Astrocyte (in vitro differentiated cells and primary cell): Measurements from ENCODE around the gene ACOT13. TPM values are rescaled to one million over a fixed set of nuclear protein-coding genes. Genes with fewer than 3 reads are reported as not detected.

Source experiments
- DNase-seq: peaks from one replicate; pipeline ENCODE4 v3.0.0-alpha.2; 2010; ENCODE audit warnings: low read depth
- FAIRE-seq: peaks from 2 replicates; lab custom pipeline; 2011; peaks lifted over from hg19 to GRCh38; lab: Jason Lieb, UNC
- H2AFZ ChIP-seq: 2 replicates; pipeline ENCODE4 v1.6.0; 2012; ENCODE audit warnings: low read depth, low read length, inconsistent platforms
- H3K27ac ChIP-seq: 2 replicates; pipeline ENCODE4 v1.5.1; 2011; ENCODE audit warnings: low read depth, low read length, inconsistent platforms
- H3K27me3 ChIP-seq: 2 replicates; pipeline ENCODE4 v1.6.0; 2011; ENCODE audit warnings: low read length, inconsistent platforms; ENCODE audit not compliant: insufficient read depth
- H3K36me3 ChIP-seq: 2 replicates; pipeline ENCODE4 v1.5.1; 2011; ENCODE audit warnings: low read length, inconsistent platforms; ENCODE audit not compliant: insufficient read depth
- H3K4me1 ChIP-seq: 2 replicates; pipeline ENCODE4 v1.5.1; 2011; ENCODE audit warnings: low read length, inconsistent platforms; ENCODE audit not compliant: insufficient read depth
- H3K4me2 ChIP-seq: 2 replicates; pipeline ENCODE4 v1.6.0; 2012; ENCODE audit warnings: low read length, inconsistent platforms
- H3K4me3 ChIP-seq: 2 replicates; pipeline ENCODE4 v1.5.1; 2011; ENCODE audit warnings: low read depth, mild to moderate bottlenecking, low read length, inconsistent platforms; ENCODE audit not compliant: insufficient read depth
- H3K79me2 ChIP-seq: 2 replicates; pipeline ENCODE4 v1.6.0; 2012; ENCODE audit warnings: mild to moderate bottlenecking, low read length, inconsistent platforms; ENCODE audit not compliant: insufficient read depth
- H3K9ac ChIP-seq: 2 replicates; pipeline ENCODE4 v1.6.0; 2012; ENCODE audit warnings: mild to moderate bottlenecking, low read length, inconsistent platforms
- H3K9me3 ChIP-seq: 2 replicates; pipeline ENCODE4 v1.5.1; 2012; ENCODE audit warnings: low read depth, mild to moderate bottlenecking, low read length, inconsistent platforms; ENCODE audit not compliant: insufficient read depth
- H4K20me1 ChIP-seq: 2 replicates; pipeline ENCODE4 v1.6.0; 2012; ENCODE audit warnings: low read length, inconsistent platforms; ENCODE audit not compliant: insufficient read depth
- H3K27ac Mint-ChIP-seq: one replicate; pipeline ENCODE4 v1.8.0; 2021; ENCODE audit warnings: mild to moderate bottlenecking, mixed read lengths; ENCODE audit not compliant: unreplicated experiment
- H3K27me3 Mint-ChIP-seq: one replicate; pipeline ENCODE4 v1.8.0; 2021; ENCODE audit warnings: low read depth, mixed read lengths; ENCODE audit not compliant: unreplicated experiment
- H3K36me3 Mint-ChIP-seq: one replicate; pipeline ENCODE4 v1.8.0; 2021; ENCODE audit warnings: low read depth, mixed read lengths; ENCODE audit not compliant: unreplicated experiment
- H3K4me1 Mint-ChIP-seq: one replicate; pipeline ENCODE4 v1.8.0; 2021; ENCODE audit warnings: low read depth, mixed read lengths; ENCODE audit not compliant: unreplicated experiment
- H3K4me3 Mint-ChIP-seq: one replicate; pipeline ENCODE4 v1.8.0; 2021; ENCODE audit warnings: mild to moderate bottlenecking, moderate library complexity, mixed read lengths; ENCODE audit not compliant: unreplicated experiment
- H3K9me3 Mint-ChIP-seq: one replicate; pipeline ENCODE4 v1.8.0; 2021; ENCODE audit warnings: mild to moderate bottlenecking, mixed read lengths; ENCODE audit not compliant: unreplicated experiment
- CTCF ChIP-seq: IDR thresholded peaks from 2 replicates; pipeline ENCODE4 v1.5.1; 2011; ENCODE audit warnings: low read depth, mild to moderate bottlenecking, inconsistent platforms, low read length, moderate library complexity; ENCODE audit not compliant: insufficient read depth
- EZH2 ChIP-seq: IDR thresholded peaks from 2 replicates; pipeline ENCODE4 v1.6.1; 2012; ENCODE audit warnings: mild to moderate bottlenecking, low read length, inconsistent platforms; ENCODE audit not compliant: insufficient read depth
- total RNA-seq: library from RNA; stranded (reverse); gene quantifications from 2 replicates; pipeline ENCODE4 v1.2.1, GENCODE V29; 2021

ACOT13 gene
- total RNA-seq, 1 donor from 2014 or later, result 35.9 TPM

- Histone ChIP-seq H2AFZ (no peak overlapping the region), H3K36me3 (no peaks in the 10 kb centered on the region), H4K20me1 (no peaks in the 10 kb centered on the region), H3K79me2 (no peaks in the 10 kb centered on the region), H3K9me3 (no peaks in the 10 kb centered on the region), H3K27me3 (no peaks in the 10 kb centered on the region), H3K4me2 (no peak overlapping the region), H3K4me3 (no peak overlapping the region), H3K27ac (no peak overlapping the region), H3K4me1 (no peaks in the 10 kb centered on the region), H3K9ac (no peak overlapping the region)
- no peak overlapping the region for H3K4me3 Mint-ChIP-seq
- H3K27ac Mint-ChIP-seq, result no peak overlapping the region
- no peaks in the 10 kb centered on the region for H3K27me3 Mint-ChIP-seq
- no peak for TF ChIP-seq EZH2
- TF ChIP-seq CTCF, result no peak
- FAIRE-seq (no peak), DNase-seq (no peak)
- peaks cover 4% of the 10 kb centered on the region for H3K36me3 Mint-ChIP-seq
- H3K9me3 Mint-ChIP-seq, result no peaks in the 10 kb centered on the region
- H3K4me1 Mint-ChIP-seq, result peaks cover 3% of the 10 kb centered on the region
Observed at GRCh38 chr6:24686946-24687345, 20.1 kb downstream of the ACOT13 start.

GRCh38 chr6:24689964-24690363 lies 23.1 kb downstream of the ACOT13 start:
- Mint-ChIP-seq H3K36me3 (peaks cover 4% of the 10 kb centered on the region), H3K27ac (no peak overlapping the region)
- H3K27me3 ChIP-seq, result no peaks in the 10 kb centered on the region

More at GRCh38 chr6:24689964-24690363, 23.1 kb downstream of the ACOT13 start:
- Histone ChIP-seq H3K4me3 (no peak overlapping the region), H3K9ac (no peak overlapping the region), H3K79me2 (no peaks in the 10 kb centered on the region), H4K20me1 (no peaks in the 10 kb centered on the region), H3K27ac (no peak overlapping the region), H3K9me3 (no peaks in the 10 kb centered on the region), H3K4me1 (no peaks in the 10 kb centered on the region), H3K4me2 (no peak overlapping the region), H2AFZ (no peak overlapping the region), H3K36me3 (no peaks in the 10 kb centered on the region)
- H3K4me3 Mint-ChIP-seq, result no peak overlapping the region
- DNase-seq (no peak), FAIRE-seq (no peak)
- peaks cover 2% of the 10 kb centered on the region for H3K4me1 Mint-ChIP-seq
- no peaks in the 10 kb centered on the region for H3K9me3 Mint-ChIP-seq
- no peak for TF ChIP-seq CTCF
- TF ChIP-seq EZH2, result no peak
- H3K27me3 Mint-ChIP-seq, result no peaks in the 10 kb centered on the region
